Putamen (tissue), 1 donor: Measurements from ENCODE around the gene KBTBD4.
A peak's percentile ranks its signal among the peaks of the same experiment; 100 is the strongest.
"Not testable (repeated sequence)": the region's sequence is repeated elsewhere in the genome, so short reads cannot be mapped to it uniquely, and the experiment has no call there.

ENCODE experiments used
- DNase-seq: peaks from one replicate; pipeline ENCODE4 v3.0.0-alpha.2; 2016; ENCODE audit warnings: low spot score

KBTBD4 gene

DNA sequence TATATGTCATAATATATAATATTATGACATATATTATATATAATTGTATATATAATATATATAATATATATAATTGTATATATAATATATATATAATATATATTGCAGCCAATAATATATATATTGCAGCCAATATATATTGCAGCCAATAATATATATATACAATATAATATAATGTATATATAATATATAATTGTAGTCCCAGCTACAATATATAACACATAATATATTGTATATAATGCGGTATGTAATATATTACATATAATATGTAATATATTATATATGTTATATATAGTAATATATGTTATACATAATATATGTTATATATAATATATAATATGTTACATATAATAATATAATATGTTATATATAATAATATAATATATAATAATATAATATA, 20.1 kb downstream of the KBTBD4 start:
- DNase-seq: no peak

DNA sequence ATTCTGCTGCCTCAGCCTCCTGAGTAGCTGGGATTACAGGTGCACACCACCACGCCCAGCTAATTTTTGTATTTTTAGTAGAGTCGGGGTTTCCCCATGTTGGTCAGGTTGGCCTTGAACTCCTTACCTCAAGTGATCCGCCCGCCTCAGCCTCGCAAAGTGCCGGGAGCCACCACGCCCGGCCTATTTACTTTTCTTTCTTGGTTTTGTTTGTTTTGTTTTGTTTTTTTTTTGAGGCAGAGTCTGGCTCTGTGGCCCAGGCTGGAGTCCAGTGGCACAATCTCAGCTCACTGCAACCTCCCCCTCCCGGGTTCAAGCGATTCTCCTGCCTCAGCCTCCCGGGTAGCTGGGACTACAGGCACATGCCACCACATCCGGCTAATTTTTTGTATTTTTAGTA, 21.8 kb downstream of the KBTBD4 start:
- DNase-seq: not testable (repeated sequence)

DNA sequence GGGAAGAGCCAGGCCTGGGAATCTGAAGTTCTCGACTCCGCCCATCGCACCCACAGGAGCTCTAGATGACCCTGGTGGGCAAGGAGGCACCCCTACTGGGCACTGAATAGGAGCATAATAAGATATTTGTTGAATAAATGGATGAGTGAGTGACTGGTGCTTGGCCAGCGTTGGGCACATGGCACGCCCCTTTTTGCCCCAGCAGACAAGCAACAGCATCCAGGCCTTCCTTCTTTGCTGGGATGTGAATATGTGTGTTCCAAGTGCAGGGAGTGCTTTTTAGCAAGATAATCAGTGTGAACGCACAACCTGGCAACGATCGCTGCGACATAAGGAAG, 25.4 kb downstream of the KBTBD4 start:
- no peak for DNase-seq

DNA sequence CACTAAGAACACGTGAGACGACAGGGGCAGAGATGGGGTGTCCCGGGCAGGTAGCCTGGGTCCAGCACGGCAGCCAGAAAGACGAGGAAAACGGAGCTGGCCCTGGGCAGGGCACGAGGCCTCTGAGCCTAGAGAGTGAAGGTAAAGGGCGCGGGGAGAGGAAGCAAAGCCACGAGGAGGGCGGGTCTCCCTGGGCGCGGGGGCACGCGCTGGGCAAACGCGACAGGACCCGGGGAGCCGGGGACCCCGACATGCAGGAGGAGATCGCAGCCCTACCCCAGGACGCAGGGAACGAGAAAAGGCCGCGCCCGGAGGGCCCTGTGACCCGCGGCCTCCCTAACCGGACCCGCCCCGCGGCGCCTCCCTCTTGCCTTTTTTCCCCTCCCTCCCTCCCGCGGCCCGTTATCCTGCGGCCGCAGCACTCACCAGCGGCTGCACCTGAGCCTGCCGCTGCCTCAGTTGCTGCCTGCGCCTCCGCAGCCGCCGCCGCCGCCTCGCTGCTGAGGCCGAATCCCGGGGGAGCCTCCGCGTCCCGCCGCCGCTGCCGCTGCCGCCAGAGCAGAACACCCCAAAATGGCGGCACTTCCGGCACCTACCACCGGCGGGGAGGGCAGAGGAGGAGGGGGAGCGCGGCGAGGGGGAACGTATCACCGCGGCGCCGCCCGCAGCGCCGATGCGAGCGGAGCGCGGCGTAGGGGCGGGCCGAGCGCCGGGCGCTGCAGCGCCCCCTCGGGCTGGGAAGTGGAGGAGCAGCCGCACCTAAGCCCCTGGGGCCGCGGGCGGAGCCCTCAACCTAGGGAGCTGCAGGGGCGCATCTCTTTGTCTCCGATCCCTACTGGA, 26.0 kb downstream of the KBTBD4 start, which contains the start of gene CELF1:
CELF1 (minus strand) TSS at position 567 of the 840 bp plus-strand sequence. CDS start 53,609 bp downstream, outside the sequence.
- DNase-seq: peak; percentile 94

DNA sequence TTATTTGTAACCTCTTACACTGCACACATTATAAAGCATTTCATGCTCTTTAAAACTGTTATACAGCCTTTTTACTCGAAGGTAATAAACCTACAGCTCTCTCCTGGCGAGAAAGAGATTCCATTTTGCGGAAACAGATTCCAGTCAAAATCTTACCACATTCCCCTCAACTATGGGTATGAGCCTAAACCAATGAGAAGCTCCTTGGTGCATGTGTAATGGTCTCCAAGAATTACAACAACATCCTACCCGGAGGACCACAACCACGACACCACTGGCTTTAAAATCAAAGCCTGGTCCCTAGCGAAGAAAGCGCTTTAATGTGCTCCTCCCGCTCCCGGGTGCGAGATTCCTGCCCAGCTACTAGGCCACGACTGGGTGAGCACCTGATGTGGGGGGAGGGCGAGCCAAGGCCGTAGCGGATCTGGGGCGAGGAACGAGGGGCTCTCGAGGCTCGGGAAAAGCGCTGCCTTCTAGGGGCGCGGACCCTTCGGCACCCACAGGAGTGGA, 26.7 kb downstream of the KBTBD4 start:
- no peak for DNase-seq

DNA sequence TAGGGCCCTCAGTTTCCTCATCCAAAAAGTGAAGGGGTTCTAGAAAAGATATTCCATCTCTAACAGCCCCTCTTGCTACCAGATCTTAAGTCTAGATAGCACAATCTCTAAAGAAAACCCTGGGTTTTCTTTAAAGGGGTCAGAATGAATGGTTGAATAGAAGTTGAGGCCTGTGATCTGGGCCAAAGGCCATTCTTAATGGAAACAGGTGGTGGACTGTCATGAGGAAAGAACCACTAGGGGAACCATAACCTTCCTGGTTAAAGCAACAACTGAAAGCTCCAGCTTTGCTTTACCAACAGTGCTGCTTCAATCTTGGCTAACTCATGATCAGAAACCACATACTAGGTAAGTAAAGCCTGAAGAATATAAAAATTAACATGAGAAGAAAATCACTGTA, 27.7 kb downstream of the KBTBD4 start:
- DNase-seq: no peak

DNA sequence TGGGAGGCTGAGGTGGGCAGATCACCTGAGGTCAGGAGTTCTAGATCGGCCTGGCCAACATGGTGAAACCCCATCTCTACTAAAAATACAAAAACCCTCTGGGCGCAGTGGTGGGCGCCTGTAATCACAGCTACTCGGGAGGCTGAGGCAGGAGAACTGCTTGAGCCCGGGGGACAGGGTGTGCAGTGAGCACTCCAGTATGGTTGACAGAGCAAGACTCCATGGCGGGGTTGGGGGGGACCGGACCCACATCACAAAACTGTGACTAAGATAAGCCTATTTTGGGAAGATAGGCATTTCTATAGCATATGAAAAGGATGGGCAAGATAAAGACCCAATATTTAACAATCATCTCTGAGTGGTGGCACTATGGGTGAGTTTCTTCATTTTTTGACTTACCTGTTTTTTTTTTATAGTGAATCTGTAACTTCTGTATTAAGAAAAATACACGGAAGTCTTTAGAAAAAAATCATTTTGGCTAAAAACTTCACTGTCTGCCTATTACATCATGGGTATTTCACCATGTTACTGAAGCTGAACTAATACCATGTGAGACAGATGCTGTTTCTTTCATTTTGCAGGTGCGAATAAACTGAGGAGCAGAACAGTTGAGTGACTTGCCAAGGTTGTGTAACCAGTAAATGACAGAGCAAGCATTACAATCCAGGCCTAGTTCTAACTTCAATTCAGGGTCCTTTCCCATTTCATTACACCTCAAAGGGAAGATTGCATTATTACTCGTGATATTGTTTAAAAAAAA, 28.3 kb downstream of the KBTBD4 start:
- no peak for DNase-seq

DNA sequence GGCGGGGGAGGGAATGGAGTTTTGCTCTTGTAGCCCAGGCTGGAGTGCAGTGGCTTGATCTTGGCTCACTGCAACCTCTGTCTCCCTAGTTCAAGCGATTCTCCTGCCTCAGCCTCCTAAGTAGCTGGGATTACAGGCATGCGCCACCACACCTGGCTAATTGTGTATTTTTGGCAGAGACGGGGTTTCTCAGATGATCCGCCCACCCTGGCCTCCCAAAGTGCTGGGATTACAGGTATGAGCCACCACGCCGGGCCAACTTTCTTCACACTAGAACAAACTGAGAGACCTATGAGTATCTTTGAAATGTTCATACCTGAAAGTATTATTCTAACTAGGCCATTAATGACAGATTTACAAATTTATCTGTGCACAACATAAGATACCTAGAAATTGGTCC, 32.5 kb downstream of the KBTBD4 start:
- DNase-seq: not testable (repeated sequence)

DNA sequence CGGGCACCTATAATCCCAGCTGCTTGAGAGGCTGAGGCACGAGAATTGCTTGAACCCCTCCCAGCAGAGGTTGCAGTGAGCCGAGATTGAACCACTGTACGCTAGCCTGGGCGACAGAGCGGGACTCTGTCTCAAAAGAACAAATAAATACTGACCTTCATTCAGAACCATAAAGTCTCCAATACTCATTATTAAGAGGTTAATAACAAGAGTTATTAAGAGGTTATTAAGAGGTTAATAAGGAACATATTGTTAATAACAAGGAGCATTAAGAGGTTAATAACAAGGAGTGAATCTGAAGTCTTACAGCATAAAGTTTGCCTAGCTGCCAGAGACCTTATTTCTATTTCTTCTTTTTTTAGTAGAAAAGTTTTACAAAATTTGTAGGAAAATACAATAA, 33.5 kb downstream of the KBTBD4 start:
- DNase-seq: no peak

DNA sequence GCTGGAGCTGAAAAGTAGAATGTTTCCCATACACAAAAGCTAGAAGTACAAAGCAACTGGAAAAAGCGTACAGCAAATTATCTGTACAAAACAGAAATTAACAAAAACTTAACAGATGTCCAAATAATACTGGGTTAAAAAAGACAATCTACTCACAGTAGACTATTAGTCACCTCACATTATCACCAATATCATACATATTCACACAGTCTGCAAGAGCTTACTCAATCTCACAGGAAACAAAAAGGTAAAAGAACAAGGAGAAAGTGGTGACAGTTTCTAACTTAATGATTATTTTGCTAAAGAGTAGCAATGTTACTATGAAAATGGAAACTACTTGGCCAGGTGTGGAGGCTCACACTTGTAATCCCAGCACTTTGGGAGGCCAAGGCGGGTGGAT, 37.7 kb downstream of the KBTBD4 start:
- no peak for DNase-seq

DNA sequence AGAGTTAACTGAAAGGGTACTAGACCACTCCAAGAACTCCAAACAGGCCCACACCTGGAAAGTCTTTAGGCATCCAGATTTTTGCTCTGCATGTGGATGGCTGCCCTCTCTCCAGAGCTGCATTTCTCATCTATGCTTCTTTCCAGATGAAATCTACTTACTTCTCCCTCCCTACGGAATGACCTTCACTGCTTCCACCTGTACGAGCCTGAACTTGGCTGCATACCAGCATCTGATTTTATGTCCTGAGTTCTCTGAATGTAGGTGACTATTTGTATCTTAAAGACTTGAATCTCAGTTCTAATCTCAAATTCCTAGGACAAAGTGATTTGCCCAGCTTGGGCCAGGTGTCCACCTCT, 39.1 kb downstream of the KBTBD4 start:
- no peak for DNase-seq

DNA sequence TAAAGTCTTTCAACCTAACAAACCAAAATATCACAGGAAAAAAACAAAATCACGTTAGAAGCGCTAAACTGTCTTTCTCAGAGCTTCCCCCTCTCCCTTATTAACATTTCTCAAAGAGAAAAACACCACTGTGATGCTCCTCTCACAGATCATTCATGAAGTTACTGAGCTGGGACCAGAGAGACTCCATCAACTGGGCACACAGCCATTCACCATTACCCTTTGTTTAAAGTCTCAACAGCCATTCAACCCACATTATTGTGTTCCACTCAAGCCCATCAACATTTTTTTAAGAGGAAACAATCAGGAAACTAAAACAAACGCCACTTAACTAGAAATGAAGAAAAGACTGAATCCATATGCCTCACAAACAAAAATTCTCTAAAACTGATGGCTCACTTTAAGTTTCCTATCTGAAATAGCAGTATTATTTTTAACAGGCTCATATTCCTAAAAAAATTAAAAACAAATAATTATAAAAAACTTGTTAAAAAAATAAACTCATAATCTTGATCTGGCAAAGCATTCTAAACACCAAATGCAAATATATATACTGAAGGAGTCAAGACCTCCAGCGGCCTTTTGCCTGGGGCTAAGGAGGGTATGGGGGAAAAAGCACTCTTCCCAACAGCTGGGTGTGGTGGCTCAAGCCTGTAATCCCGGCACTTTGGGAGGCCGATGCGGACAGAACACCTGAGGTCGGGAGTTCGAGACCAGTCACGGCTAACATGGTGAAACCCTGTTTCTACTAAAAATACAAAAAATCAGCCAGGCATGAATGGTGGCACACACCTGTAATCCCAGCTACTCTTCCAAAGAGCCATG, 39.8 kb downstream of the KBTBD4 start:
- DNase-seq: no peak

DNA sequence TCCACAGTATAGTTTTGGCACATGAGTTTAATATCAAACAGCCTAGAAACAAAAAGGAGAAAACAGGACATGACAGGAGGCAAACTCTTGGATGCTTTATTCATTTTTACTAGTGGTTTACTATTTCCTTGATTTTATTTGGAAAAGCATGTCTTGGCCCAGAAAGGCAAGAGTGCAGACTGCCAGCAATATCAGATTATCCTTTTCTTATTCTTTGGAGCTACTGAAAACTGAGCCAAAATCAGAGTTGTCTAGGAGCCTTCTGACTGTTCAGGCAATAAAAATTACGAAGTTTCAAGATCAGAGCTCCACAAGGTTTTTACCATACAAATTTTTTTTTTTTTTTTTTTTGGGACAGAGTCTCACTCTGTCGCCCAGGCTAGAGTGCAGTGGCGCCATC, 41.9 kb downstream of the KBTBD4 start:
- DNase-seq: no peak

DNA sequence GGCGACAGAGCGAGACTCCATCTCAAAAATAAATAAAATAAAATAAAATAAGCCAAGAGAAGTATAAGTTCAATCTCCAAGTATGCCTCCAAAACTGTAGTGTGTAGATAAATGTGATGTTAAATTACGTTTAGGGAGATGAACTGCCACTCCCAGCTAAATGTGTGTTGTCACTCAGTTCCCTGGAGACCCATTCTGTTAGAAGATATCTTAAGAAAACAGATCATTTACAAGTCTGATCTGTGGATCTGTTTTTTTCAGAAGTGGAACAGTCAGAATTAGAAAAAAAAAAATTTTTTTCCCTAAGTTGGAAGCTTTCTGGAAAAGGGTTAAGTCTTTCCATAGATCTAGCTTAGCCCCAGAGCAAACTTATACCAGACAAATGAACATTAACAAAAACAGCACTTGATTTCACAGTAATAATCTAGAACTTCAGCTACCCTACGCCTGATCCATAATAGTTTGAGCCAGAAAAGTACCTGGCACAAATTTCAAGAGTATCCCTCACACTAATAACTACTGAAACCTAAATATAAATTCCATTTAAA, 44.0 kb downstream of the KBTBD4 start:
- no peak for DNase-seq

DNA sequence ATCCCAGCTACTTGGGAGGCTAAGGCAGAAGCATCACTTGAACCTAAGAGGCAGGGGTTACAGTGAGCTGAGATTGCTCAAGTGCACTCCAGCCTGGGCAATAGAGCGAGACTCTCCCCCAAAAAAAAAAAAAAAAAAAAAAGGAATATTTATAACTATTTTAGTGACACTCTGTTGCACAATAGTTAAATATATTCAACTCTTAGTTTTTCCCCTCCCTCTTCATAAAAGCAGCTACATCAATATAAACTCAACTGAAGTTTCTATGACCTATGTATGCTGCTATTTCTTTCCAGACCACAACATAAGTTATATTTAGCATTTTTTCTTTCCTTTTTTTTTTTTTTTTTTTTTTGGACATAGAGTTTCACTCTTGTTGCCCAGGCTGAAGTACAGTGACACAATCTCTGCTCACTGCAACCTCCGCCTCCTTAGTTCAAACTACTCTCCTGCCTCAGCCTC, 45.0 kb downstream of the KBTBD4 start:
- DNase-seq: no peak

DNA sequence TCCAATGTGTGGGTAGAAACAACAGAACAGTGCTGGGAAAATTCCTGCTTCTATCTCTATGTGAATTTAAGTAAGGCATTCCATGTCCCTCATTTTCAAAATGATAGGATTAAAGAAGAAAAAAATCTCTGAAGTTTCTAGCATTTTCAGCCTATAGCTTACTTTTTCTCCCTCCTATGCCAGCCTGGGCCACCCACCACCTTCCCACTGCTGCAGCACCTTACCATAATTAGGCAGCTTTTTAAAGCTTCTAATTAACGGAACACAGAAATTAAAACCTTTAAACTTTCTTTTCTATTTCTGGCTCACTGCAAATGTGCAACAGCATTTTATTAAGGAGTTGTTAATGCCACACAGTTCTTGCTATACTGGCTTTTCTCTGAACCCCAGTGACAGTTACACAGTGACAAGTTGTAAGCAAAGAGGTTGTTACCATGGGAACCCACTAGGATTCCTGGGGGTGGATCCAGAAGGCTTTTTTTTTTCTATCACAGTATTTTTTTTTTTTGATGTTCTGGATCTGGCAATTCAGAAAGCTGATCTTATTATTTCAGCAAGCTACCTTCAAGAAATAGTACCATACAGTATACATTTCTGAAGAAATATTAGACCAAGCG, 46.1 kb downstream of the KBTBD4 start:
- peak; percentile 86 for DNase-seq

DNA sequence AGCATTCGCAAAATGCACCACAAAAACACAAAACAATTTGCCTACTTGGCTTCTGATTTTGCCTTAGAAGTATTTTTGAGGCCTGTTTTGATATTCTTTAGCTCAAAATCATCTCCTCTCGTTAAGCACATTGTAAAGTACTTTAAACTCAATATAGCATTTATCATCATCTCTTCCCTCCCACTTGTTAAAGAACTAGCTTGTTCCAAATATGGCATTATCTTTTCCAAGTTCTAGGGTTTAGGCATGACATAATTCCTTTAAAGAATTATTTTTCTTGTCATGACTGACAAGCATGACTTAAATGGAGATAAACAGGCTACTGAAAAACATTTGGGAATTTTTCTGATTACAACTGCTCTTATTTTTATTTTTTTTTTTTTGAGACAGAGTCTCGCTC, 47.1 kb downstream of the KBTBD4 start:
- DNase-seq: no peak

DNA sequence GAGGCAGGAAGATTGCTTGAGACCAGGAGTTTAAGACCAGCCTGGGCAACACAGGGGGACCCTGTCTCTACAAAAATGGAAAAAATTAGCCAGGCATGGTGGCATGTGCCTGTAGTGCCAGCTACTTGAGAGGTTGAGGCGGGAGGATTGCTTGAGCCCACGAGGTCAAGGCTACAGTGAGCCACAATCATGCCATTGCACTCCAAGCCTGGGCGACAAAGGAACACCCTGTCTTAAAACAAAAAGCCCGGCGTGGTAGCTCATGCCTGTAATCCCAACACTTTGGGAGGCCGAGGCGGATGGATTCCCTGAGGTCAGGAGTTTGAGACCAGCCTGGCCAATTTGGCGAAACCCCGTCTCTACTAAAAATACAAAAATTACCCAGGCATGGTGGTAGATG, 48.0 kb downstream of the KBTBD4 start:
- DNase-seq: not testable (repeated sequence)

DNA sequence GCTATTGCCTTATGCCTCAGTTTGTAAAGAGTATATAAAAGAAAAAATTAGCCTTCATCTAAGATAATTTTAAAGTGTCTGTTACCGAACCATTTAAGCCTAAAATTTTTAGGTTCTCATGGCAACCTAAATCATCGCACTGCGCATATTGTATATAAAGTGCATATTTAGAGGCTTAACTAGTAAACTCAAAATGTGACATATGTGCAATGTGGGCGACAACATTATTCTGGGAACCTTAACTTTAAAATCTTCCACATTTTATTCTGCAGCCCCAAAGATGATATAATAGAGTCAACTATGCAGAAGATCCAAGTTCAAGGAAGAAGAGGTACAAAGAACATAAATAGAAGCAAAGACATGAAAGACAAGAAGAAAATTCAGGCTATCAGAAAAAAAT, 48.8 kb downstream of the KBTBD4 start:
- no peak for DNase-seq

DNA sequence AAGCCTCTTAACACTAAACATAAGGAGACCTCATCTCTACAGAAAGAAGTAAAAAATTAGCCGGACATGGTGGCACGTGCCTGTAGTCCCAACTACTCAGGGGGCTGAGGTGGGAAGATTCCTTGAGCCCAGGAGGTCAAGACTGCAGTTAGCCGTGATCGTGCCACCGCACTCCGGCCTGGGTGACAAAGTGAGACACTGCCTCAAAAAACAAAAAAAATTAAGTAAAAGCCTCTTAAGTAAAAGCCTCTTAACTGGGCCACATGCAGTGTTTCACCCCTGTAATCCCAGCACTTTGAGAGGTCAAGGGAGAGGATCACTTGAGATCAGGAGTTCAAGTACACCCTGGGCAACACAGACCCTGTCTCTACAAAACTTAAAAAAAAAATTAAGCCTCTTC, 51.6 kb downstream of the KBTBD4 start:
- DNase-seq: no peak

DNA sequence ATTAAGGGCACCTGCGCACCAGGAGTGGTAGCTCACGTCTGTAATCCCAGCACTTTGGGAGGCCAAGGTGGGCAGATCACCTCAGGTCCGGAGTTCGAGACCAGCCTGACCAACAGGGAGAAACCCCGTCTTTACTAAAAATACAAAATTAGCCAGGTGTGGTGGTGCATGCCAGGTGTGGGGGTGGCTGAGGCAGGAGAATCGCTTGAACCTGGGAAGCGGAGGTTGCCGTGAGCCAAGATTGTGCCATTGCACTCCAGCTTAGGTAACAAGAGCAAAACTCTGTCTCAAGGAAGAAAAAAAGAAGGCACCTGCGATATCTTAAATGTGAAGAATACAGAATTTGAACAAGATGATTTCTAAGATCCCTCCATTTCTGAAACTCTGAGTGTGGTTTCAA, 52.7 kb downstream of the KBTBD4 start:
- not testable (repeated sequence) for DNase-seq
